ENCODE data around the gene NIBAN1.

DNA sequence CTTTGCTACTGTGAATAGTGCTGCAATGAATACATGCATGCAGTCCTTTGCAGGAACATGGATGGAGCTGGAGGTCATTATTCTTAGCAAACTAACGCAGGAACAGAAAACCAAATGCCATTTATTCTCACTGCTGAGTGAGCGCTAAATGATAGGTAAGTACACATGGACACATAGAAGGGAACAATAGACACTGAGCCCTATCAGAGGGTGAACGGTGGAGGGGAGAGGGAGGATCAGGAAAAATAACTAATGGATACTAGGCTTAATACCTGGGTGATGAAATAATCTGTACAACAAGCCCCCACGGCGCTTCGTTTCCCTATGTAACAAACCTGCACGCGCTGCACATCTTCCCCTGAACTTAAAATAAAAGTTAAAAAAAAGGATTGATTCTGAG, 8.9 kb downstream of the NIBAN1 start:
- TF ChIP-seq, protein P1, sequence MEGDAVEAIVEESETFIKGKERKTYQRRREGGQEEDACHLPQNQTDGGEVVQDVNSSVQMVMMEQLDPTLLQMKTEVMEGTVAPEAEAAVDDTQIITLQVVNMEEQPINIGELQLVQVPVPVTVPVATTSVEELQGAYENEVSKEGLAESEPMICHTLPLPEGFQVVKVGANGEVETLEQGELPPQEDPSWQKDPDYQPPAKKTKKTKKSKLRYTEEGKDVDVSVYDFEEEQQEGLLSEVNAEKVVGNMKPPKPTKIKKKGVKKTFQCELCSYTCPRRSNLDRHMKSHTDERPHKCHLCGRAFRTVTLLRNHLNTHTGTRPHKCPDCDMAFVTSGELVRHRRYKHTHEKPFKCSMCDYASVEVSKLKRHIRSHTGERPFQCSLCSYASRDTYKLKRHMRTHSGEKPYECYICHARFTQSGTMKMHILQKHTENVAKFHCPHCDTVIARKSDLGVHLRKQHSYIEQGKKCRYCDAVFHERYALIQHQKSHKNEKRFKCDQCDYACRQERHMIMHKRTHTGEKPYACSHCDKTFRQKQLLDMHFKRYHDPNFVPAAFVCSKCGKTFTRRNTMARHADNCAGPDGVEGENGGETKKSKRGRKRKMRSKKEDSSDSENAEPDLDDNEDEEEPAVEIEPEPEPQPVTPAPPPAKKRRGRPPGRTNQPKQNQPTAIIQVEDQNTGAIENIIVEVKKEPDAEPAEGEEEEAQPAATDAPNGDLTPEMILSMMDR (IDR thresholded peaks at IDR 0.05) = no peak
- no peak for TF ChIP-seq POLR2A (IDR thresholded peaks at IDR 0.05)
- no peak for TF ChIP-seq EP300 (IDR thresholded peaks at IDR 0.05)

Measured in ovary (tissue), 3 donors.